Uterus (tissue), 2 donors: ENCODE data around the gene CATSPER4.

Source experiments
- CTCF ChIP-seq, 4 experiments: fragments of 200-600 bp in 2 of 4; fragments of 450-650 bp in 2 of 4; sonication (generic) in 2 of 4; IDR thresholded peaks; one replicate each; pipeline ENCODE4 v1.5.1; 2016 to 2019; ENCODE audit warnings: antibody characterized with exemption in 4 of 4, mild to moderate bottlenecking in 2 of 4, moderate library complexity in 1 of 4
- POLR2A ChIP-seq, 2 donors: fragments of 450-650 bp; IDR thresholded peaks; one replicate each; pipeline ENCODE4 v1.6.1; 2016; ENCODE audit warnings: antibody characterized with exemption in 2 of 2, mild to moderate bottlenecking in 1 of 2, moderate library complexity in 1 of 2

GRCh38 chr1:26225033-26225831 lies 34.8 kb downstream of the CATSPER4 start:
- TF ChIP-seq CTCF (IDR thresholded peaks at IDR 0.05): no peak
- TF ChIP-seq POLR2A (IDR thresholded peaks at IDR 0.05): no peak
